Measurements from ENCODE around the gene ZBTB32. TPM values are rescaled to one million over a fixed set of nuclear protein-coding genes. Genes with fewer than 3 reads are reported as not detected.

The ZBTB32 gene
- total RNA-seq, 2 experiments from 2014 or later = 226 to 228 TPM

DNA sequence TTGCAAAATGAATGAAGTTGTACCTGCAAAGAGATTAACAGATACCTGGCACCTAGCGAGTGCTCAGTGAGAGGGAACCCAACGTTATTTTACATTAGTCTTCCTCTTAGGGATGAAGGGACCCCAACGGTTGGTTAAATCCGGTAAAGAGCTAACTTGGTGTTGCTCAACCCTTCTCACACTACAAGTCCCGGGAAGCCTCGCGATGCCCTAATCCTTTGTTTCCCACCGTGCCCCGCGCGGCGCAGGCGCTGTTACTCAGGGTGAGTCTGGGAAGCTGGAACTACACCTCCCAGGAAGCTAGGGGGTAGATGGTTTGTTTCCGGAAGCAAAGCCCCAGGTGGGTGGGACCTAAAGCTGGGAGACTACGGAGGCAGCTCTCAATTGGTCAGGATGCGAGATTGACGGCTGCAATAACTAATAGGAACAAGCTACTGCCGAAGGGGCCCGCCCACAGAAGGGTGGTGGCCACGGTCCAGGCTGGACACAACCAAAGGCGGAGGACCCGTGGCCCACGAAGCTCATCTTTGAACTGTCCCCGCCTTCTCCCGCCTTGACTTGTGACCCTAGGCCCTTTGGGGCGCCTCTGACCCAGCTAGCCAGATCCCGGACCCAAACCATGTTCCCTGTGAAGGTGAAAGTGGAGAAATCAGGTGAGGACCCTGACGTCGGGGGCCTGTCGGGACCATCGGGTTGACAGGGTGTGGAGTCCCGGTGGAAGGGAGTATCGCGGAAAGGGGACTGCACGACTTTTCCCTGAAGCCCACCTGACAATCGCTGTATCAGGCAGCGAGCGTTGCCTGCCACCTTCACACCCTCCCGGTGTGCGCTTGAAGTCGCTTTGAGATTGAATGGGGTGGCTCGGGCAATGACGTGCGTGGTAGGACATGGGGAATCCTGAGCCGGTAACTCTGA, 44.0 kb downstream of the ZBTB32 start, which contains the start of gene LIN37:
Gene LIN37 (plus strand): TSS at position 471 of the 915 bp plus-strand sequence. CDS start 149 bp downstream, at position 620.
- CTCF ChIA-PET = interaction anchor here (0.5 to 1.2 kb wide), 11 partner anchors 9 to 205 kb away, joined by 3 to 6 read pairs (median 3); partner anchors contain the start of gene KMT2B
- peak within 1 kb of the TSS; percentile 88 for H3K27ac Mint-ChIP-seq
- DNase-seq = peak; percentile 99
- H3K4me1 Mint-ChIP-seq (ENCODE audit: low read depth) = peaks cover 42% of the 10 kb centered on the region
- no peaks in the 10 kb centered on the region for H3K9me3 Mint-ChIP-seq
- POLR2A ChIA-PET = interaction anchor here (0.9 to 1.5 kb wide), 6 partner anchors 9 to 108 kb away, joined by 3 to 9 read pairs (median 6); partner anchors contain the start of genes COX6B1, KIRREL2, KMT2B and PROSER3
- peak within 1 kb of the TSS; percentile 94 for H3K4me3 Mint-ChIP-seq
- no peaks in the 10 kb centered on the region for H3K27me3 Mint-ChIP-seq
- peaks cover 5% of the 10 kb centered on the region for H3K36me3 Mint-ChIP-seq
- intact Hi-C loops (cut with micrococcal nuclease) = loop anchor here (1.0 to 10.0 kb wide), 7 partner anchors 10 to 466 kb away; partner anchors contain the start of genes ARHGAP33, COX6B1, ETV2 and OVOL3

DNA sequence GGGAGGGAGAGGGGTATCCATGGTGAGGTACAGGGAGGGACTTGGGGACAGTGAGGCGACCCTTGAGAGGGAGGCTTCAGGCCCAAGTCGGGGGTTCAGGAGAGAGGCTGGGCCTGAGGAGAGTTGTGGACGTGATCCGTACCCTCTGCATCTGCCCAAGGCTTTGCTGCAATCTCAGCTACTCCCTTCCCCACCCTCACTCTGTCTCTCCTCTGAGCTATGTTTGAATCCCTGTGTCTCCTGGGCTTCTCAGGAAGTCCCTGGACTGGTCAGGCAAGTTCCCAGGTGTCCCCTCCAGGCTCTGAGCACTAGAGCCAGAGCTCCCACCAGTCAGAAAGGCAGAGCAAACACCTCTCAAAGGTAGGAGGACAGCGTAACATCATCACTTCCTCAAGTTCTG, 45.8 kb downstream of the ZBTB32 start:
- H3K27me3 Mint-ChIP-seq = no peaks in the 10 kb centered on the region
- ChIA-PET CTCF (interaction anchor here (1.1 to 1.4 kb wide), 2 partner anchors 56 to 181 kb away, joined by 3 read pairs; no protein-coding TSS in a partner anchor), POLR2A (no interaction called here)
- H3K4me1 Mint-ChIP-seq (ENCODE audit: low read depth) = peaks cover 31% of the 10 kb centered on the region
- no peak overlapping the region for H3K4me3 Mint-ChIP-seq
- peaks cover 4% of the 10 kb centered on the region for H3K36me3 Mint-ChIP-seq
- intact Hi-C loops (cut with micrococcal nuclease) = no loop called here
- no peaks in the 10 kb centered on the region for H3K9me3 Mint-ChIP-seq
- DNase-seq = no peak
- H3K27ac Mint-ChIP-seq = no peak overlapping the region

DNA sequence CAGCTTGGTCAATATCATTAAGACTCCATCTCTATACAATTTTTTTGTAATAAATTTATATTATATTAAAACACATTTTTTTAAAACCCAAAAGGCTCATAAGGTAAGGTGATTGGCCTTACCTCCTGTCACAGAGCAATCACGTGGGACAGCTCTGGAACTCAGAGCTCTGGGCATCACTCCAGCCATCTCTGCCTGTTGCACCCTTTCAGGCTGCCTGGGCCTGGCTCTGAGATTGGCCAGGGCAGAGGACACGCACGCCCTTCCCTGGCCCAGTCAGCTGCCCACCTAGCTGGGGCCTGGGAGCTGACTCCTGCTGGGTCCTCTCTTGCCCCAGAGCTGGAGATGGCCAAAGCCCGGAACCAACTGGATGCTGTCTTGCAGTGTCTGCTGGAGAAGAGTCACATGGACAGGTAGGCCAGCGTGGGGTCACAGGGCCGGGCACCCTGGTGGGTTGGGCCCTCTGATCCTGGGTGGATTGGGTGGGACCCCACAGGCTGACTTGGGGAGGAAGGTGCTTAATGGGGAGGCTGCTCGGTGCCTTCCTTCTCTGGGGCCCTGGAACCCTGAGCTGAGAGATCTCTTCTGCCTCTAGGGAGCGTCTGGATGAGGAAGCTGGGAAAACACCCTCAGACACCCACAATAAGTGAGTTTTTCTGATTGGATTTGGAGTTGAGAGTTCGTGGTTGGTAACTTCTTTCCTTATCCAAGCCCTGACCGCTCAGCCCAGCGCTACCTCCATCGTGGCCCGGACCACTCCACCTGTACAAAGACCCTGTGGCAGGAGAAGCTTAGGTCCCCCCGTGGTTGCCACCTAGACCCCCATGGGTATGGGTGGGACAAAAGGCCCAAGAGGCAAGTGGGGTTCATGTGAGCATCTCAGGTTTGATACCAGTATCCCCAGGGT, 47.7 kb downstream of the ZBTB32 start:
- intact Hi-C loops (cut with micrococcal nuclease) = no loop called here
- H3K4me3 Mint-ChIP-seq = no peak overlapping the region
- peaks cover 6% of the 10 kb centered on the region for H3K36me3 Mint-ChIP-seq
- ChIA-PET CTCF (interaction anchor here (1.3 kb wide), 1 partner anchor 60 kb away, joined by 8 read pairs; no protein-coding TSS in a partner anchor), POLR2A (no interaction called here)
- H3K4me1 Mint-ChIP-seq (ENCODE audit: low read depth) = peaks cover 30% of the 10 kb centered on the region
- no peak for DNase-seq
- no peaks in the 10 kb centered on the region for H3K9me3 Mint-ChIP-seq
- H3K27ac Mint-ChIP-seq = no peak overlapping the region
- no peaks in the 10 kb centered on the region for H3K27me3 Mint-ChIP-seq

DNA sequence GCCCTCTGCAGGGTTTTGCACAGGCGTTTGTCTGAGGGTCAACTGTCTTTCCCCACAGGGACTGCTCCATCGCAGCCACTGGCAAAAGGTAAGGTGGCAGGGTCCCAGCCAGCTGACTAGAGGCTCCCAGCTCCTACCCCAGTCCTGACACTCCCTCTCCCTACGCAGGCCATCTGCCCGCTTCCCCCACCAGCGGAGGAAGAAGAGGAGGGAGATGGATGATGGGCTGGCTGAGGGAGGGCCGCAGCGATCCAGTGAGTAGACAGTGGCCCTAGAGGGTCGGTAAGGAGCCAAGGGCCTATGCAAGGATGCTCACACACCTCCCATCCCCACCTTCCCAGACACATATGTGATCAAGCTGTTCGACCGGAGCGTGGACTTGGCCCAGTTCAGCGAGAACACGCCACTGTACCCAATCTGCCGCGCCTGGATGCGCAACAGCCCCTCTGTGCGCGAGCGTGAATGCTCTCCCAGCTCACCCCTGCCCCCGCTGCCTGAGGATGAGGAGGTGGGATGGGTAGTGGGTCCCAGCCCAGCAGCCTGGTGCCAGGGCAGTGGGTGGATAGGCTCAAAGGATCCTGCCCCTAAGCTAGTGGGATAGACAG, 48.5 kb downstream of the ZBTB32 start:
- Mint-ChIP-seq H3K9me3 (no peaks in the 10 kb centered on the region), H3K4me3 (no peak overlapping the region), H3K27ac (no peak overlapping the region), H3K27me3 (no peaks in the 10 kb centered on the region), H3K36me3 (peaks cover 7% of the 10 kb centered on the region), H3K4me1 (ENCODE audit: low read depth) (peaks cover 28% of the 10 kb centered on the region)
- no peak for DNase-seq
- CTCF ChIA-PET = interaction anchor here (1.3 kb wide), 1 partner anchor 61 kb away, joined by 8 read pairs; no protein-coding TSS in a partner anchor
- intact Hi-C loops (cut with micrococcal nuclease) = no loop called here
- POLR2A ChIA-PET = no interaction called here

DNA sequence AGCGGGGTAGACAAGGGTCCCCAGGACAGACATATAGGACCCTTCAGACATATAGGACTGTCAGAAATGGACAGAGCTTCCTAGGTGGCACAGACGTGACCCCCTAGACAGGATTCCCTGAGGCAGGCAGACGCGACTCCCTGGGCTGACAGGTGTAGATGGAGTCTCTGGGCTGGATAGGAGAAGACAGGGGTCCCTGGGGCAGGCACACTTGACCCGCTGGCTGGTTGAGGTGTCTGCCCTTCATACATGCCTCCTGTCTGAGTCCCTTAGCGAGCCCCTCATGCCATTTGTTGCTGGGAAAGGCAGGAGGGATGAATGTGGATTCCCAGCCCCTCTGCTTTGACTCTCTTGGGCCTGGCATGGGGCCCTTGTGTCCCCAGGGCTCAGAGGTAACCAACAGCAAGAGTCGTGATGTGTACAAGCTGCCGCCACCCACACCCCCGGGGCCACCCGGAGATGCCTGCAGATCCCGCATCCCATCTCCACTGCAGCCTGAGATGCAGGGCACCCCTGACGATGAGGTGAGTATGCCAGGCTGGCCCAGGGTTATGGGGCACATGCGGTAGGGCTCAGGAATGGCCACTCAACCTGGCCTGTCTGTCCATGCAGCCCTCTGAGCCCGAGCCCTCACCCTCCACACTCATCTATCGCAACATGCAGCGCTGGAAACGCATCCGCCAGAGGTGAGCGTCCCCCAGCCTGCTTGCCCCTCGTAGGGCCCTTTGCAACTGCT, 49.4 kb downstream of the ZBTB32 start:
- CTCF ChIA-PET = no interaction called here
- intact Hi-C loops (cut with micrococcal nuclease) = no loop called here
- Mint-ChIP-seq H3K4me3 (no peak overlapping the region), H3K36me3 (peaks cover 9% of the 10 kb centered on the region), H3K4me1 (ENCODE audit: low read depth) (peaks cover 26% of the 10 kb centered on the region), H3K27ac (no peak overlapping the region), H3K27me3 (no peaks in the 10 kb centered on the region), H3K9me3 (no peaks in the 10 kb centered on the region)
- POLR2A ChIA-PET = no interaction called here
- DNase-seq = no peak

DNA sequence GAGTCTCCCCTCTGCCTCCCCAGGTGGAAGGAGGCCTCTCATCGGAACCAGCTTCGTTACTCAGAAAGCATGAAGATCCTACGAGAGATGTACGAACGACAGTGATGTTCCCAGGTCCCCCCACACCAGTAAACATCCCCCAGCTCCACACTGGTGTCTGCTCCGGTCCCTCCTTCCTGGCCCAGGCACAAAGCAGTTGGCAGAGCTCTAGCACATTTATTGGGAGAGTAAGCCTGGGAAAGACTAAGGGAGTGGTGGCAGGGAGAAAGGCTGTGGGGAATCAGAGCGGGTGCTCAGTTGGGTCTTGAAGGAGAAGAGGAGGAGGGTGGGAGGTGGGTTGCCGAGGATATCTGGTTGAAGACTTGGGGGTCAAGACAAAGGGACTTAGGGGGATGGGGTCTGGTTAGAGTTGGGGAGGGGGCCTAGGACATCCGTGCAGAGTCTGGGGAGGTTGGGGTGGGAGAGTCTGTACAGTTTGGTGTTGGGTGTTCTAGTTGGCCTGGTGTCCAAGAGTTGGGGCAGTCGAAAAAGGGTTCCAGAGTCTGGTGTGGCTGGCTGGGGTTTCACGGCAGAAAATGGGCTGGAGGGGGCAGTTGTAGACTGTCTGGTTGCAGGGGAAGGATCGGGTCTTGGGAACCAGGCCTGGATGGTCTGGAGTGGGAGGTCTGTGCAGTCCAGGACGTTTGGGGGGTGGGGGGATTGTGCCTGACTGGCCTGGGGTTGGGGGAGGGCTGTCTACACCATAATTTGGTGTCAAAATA, 50.2 kb downstream of the ZBTB32 start:
- Mint-ChIP-seq H3K27me3 (no peaks in the 10 kb centered on the region), H3K9me3 (no peaks in the 10 kb centered on the region), H3K4me3 (no peak overlapping the region), H3K36me3 (peaks cover 12% of the 10 kb centered on the region), H3K27ac (no peak overlapping the region), H3K4me1 (ENCODE audit: low read depth) (peaks cover 29% of the 10 kb centered on the region)
- CTCF ChIA-PET = no interaction called here
- POLR2A ChIA-PET = no interaction called here
- DNase-seq = no peak
- intact Hi-C loops (cut with micrococcal nuclease) = no loop called here

DNA sequence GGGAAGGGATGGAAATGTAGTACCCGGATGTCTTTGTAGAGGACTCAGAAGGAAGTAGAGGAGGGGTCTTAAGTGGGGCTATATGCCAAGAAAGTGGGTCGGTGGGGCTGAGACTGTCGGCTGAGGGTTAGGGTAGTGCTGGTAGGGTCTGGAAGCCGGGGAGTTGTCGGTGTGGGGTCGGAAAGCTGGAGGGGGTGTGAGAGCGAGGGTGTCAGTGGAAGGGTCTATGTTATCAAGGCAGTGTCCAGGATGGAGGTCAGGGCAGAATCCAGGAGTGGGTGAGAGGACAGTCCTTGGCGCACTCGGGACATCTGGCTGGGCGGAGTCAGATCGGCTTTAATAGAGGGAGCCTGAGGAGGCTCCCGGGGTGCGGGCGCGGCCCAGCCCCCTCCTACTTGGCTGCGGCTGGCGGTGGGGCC, 50.8 kb downstream of the ZBTB32 start:
- H3K27ac Mint-ChIP-seq = no peak overlapping the region
- CTCF ChIA-PET = no interaction called here
- H3K4me1 Mint-ChIP-seq (ENCODE audit: low read depth) = peaks cover 29% of the 10 kb centered on the region
- no peak overlapping the region for H3K4me3 Mint-ChIP-seq
- no peaks in the 10 kb centered on the region for H3K27me3 Mint-ChIP-seq
- POLR2A ChIA-PET = no interaction called here
- no peak for DNase-seq
- intact Hi-C loops (cut with micrococcal nuclease) = no loop called here
- H3K36me3 Mint-ChIP-seq = peaks cover 17% of the 10 kb centered on the region
- no peaks in the 10 kb centered on the region for H3K9me3 Mint-ChIP-seq

DNA sequence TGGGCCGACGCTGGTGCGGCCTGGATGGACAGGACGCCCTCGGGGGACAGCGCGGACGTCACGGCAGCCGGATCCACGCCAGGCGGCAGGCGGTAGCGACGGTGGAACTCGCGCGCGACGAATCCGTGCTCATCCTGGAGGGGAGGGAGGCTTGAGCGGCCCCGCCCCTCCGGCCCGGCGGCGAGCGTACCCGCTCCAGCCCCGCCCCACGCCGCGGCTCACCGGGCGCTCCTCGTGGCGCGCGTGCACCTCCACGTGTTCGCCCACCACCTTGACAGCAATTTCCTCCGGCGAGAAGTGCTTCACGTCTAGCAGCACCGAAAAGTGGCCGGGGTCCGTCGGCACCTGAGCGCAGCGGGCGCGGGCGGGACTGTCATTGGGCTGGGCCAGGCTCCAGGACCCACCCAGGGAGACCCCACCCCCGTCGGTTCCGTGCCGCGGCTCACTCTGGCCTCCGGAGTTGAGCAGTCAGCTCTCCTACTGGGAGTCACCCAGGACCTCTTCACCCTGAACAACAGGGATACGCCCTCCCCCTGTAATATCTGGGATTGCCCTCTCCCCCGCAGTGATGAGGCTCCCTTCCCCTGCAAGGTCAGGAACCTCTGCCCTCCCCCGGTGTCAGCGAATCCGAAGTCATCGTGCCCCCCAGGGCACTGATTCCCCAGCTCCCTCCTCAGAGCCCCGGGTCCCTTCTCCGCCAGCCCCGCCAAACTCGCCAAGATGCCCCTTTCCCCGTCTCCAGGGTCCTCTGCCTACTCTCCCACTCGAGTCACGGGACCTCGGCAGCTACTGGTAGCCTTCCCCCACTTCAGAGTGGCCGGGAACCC, 51.4 kb downstream of the ZBTB32 start:
- Mint-ChIP-seq H3K4me3 (peak overlapping the region; percentile 26), H3K36me3 (peaks cover 20% of the 10 kb centered on the region), H3K4me1 (ENCODE audit: low read depth) (peaks cover 27% of the 10 kb centered on the region), H3K9me3 (no peaks in the 10 kb centered on the region), H3K27ac (no peak overlapping the region), H3K27me3 (no peaks in the 10 kb centered on the region)
- POLR2A ChIA-PET = no interaction called here
- intact Hi-C loops (cut with micrococcal nuclease) = no loop called here
- DNase-seq = peak; percentile 68
- CTCF ChIA-PET = interaction anchor here (1.0 kb wide), 2 partner anchors 11 to 62 kb away, joined by 3 read pairs; no protein-coding TSS in a partner anchor

DNA sequence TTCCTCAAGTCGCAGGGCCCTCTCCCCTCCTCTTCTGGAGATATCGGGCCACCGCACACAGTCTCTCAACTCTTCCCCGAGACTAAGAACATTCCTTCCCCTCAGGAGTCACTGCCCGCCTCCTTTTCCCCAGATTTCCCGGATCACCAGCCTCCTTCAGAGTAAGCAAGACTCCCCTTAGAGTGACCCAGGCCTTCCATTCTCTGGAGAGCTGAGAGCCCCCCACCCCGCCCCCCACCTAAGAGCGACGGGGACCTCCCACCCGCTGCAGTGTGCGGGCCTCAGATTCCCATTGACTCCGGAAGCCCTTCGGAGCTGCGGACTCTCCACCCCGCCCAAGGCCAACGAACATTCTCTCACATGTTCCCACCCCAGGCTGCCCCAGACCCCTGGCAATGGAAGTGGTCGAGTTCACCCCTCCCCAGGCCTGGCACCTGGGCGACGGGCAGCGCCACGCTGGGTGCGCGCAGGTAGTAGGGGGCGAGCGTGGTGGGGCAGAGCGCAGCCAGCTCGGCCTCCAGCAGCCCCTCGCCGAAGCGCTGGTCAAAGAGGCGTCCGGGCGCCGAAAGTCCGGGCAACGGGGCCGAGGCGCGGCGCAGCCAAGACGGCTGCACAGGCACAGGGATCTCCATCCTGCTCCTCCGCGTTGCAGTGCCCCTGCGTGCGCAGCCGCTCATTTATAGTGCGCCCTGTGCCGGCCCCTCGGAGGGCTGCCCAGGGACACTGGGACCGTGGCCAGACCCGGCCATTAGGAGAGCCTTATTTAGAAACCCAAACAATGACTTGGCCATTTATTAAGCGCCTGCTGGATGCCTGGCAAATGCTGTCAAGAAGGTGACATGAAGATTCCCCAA, 52.2 kb downstream of the ZBTB32 start, which contains the start of gene HSPB6:
Gene HSPB6 (minus strand): TSS at position 653 of the 854 bp plus-strand sequence. CDS start 21 bp downstream, at position 632.
- Mint-ChIP-seq H3K4me1 (ENCODE audit: low read depth) (peaks cover 27% of the 10 kb centered on the region), H3K4me3 (peak within 1 kb of the TSS; percentile 88), H3K27me3 (no peaks in the 10 kb centered on the region), H3K27ac (peak within 1 kb of the TSS; percentile 91), H3K9me3 (no peaks in the 10 kb centered on the region), H3K36me3 (peaks cover 21% of the 10 kb centered on the region)
- CTCF ChIA-PET = interaction anchor here (0.6 to 1.0 kb wide), 5 partner anchors 8 to 174 kb away, joined by 3 to 4 read pairs (median 3); partner anchors contain the start of genes IGFLR1 and LIN37
- intact Hi-C loops (cut with micrococcal nuclease) = loop anchor here (1.0 kb wide), 2 partner anchors 43 to 62 kb away; no protein-coding TSS in a partner anchor
- DNase-seq = no peak
- POLR2A ChIA-PET = interaction anchor here (1.4 to 1.5 kb wide), 2 partner anchors 8 to 16 kb away, joined by 3 to 5 read pairs; partner anchors contain the start of gene LIN37
